Stimulated activated CD4-positive, alpha-beta T cell treated with anti-CD3 and anti-CD28 coated beads, Interleukin-12 subunit alpha, Interleukin-12 subunit beta, amount 100 ng/mL, for 48 hours (primary cell): Measurements from ENCODE around the gene OPRD1.

Source experiments
- DNase-seq, 3 donors: peaks; one replicate each; pipeline ENCODE4 v3.0.0-alpha.2; 2020; ENCODE audit warnings: low read depth in 2 of 3, low spot score in 1 of 3

OPRD1 gene

DNA sequence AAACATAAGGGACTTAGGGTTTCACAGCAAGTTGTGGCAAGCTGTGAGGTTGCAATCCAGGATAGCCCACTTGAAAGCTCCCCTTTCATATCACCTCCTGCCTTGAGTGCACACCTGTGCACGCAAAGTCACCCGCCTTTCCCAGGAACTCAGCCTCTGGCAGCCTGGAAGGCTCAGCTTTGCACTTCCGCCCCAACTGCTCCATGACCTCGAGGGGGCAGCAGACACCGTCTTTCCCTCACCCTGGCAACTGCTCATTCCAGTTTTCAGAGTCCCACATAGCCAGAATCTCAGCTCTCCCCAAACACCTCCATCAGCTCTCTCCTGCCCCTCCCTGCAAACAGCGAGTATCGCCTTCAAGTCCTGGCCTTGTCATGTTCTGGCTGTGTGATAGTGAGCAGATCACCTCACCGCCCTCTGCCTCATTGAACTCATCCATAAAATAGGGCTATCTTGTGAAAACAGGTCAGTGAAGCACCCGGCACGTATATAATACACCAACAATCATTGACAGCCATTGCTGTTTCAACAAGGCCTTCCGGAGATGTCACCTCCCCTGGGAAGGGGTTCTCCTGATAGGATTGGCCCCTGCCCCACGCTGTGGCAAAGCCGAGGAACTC is 70.1 kb downstream of the OPRD1 start:
- DNase-seq = peak; percentile 70 to 84 (median 74)

DNA sequence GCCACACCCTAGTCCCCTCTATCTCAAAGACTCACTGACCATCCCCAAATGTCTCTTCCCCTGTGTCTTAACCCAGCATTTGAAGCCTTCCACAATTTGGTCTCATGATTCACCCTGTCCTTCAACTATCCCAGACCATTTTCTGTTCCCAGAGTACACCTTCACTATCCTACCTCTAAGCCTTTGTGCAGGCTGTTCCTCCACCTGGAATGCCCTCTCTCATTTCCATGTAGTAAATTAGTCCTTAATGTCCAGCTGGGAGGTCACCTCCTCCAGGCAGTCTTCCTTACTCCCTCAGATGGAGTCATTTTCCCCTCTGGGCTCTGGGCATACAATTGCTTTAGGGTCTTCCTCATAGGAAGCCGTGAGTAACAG is 71.3 kb downstream of the OPRD1 start:
- DNase-seq = no peak

DNA sequence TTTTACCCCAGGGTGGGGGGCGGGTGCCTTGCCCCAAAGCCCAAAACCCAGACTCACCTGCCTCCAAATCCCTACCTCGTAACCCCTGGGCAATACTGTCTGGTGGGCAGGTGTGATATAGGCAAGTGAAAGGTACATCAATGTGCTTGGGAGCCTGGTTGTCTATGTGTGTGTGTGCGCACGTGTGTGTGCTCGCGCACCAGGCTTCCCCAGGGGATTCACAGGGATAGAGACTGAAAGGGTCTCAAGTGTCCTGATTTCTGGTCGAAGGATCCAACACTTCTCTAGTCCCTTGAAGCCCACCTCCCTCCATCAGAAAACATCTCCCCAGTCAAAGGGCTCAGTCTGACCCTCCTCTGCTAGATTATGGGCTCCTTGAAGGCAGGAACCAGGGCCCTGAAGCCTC is 73.5 kb downstream of the OPRD1 start:
- no peak for DNase-seq

DNA sequence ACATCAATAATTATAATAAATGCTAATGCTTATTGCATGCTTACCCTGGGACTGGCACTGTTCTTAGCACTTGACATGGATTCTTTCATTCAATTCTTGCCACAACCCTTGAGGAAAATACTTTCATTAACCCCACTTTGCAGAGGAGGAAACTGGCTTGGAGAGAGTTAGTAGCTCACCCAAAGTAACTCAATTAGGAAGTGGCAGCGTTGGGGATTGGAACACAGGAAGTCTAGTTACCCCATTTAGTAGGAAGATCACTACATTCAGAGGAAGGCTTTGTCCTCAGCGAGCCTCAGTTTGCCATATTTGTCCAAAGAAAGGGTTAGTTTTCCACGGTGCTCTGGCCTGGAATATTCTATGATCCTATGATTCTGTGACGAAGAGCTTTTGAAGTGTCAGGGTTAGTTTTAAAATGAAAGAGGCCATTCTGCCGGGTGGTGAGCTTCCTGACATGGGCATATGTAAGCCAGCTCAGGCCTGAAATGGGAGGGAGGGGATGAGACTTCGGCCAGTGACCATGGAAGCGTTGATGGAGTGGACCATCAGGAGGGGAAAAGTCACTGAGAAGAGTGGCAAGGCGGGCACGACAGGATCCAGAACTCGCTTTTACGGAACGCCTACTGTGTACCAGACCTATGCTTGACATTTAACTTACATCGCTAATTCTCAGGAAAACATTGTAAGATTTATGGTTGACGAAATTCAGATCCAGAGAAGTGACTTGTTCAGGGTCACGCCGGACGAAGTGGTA is 74.2 kb downstream of the OPRD1 start:
- no peak for DNase-seq

- peak; percentile 79 to 89 (median 83) for DNase-seq
Measured at GRCh38 chr1:28886731-28887418, 74.9 kb downstream of the OPRD1 start.

DNA sequence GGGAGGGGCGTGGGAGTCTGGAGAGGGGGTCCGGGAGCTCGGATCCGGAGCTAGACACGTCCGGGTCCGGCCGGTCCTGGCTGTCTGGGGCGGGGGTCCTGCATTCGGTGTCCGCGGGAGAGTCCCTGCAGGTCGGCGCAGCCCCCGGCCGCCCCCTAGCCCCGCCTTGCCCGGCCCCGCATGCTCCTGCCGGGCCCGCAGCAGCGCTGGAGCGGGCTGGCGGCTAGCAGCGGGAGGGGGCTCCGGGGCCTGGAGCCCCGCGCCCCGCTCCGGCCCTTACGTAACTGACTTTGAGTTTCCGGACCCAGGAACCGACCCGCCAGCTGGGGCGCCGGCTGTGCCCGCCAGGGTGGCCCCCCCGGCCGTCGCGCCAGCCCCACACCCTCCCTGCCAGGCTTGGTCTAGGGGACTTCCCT is 75.5 kb downstream of the OPRD1 start:
- no peak for DNase-seq

- DNase-seq = no peak
Measured at GRCh38 chr1:28887835-28888682, 76.1 kb downstream of the OPRD1 start.

- no peak for DNase-seq
Measured at GRCh38 chr1:28888915-28889314, 76.9 kb downstream of the OPRD1 start.

DNA sequence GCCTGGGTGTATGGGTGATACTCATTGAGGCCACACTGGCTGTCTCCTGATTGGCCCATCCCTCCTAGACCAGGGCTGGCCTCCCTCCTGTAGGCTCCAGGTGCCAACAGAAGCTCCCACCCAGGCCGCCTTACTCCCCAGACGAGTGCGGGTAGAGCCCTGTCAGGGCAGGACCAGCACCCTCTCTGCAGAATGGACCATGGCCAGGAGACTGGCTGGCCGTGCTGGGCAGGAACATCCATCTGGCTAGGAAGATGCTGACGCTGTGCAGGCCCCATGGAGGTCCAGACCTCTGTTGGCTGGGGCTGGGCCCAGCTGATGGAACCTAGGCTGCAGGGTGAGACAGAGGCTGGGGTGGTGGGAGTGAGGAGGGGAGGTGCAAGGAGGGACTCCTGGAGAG is 77.4 kb downstream of the OPRD1 start:
- DNase-seq = no peak

DNA sequence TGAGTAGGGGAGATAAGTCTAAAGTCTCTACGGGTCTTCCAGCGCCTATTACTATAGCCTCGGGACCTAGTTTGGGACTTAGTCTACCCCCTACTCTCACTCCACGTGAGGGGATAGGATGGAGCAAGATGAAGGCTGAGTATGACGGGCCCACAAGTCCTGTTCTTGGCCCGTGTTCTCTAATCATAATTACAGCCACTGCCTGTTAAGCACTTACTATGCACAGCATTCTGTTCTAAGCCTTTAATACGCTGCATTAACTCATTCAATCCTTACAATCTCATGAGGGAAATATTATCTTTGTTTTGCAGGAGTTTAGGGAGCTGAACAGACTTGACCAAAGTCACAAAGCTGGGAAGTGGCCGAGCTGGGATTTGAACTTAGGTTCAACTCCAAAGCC is 78.5 kb downstream of the OPRD1 start:
- no peak for DNase-seq

GRCh38 chr1:28890836-28891235 is 78.9 kb downstream of the OPRD1 start:
- DNase-seq = no peak

GRCh38 chr1:28891256-28891655 is 79.3 kb downstream of the OPRD1 start:
- DNase-seq = no peak

DNA sequence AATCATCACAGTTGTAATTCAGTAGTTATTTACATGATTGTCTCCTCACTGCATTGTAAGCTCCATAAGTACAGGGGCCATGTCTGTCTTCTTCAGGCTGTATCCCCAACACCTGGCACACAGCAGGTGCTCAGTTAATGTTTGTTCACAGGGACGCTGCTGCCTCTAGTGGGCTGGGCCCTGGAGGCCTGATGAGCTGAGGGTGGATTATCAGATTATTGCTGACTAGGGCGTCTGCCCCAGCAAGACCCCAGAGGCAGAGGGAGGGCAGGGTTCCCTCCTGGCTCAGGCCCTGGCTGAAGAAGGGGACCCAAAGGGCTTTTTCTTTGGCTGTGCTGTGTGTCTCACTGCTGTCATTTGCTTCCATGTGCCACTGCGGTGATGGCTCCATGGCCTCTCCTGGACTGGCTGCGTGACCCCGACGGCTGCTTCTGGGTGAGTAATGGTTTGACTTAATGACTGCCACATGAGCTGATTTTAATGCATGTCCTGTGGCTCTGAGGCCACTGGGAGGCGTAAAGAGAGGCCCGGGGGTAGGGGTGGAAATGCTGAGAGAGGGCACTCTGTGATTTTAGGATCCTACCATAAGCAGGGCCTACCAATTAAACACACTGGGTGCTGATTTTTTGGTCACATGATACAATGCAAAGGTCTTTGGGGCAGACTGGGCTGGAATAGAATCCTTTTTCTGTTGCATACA is 81.6 kb downstream of the OPRD1 start:
- DNase-seq = no peak

DNA sequence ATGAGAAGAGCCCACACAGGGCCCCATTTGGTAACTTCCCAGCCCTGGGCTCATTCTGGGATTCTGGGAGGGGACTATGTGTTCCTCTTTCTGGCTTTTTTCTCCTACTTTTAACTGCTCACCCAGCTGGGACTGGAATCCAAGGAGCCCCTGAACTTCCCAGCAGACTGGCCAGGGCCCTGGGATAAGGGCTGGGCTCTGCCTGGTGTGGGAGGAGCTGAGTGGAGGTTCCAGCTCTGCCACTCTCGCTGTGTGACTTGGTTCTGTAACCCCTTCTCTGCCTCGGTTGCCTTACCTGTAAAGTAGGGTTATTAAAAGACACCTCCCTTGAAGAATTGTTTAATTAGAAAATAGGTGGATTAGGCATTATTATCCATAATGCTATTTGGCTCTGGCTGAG is 82.8 kb downstream of the OPRD1 start:
- DNase-seq = no peak

GRCh38 chr1:28895896-28896608 is 84.1 kb downstream of the OPRD1 start:
- no peak for DNase-seq

GRCh38 chr1:28896609-28896986 is 84.6 kb downstream of the OPRD1 start:
- no peak for DNase-seq

GRCh38 chr1:28897789-28898188 is 85.8 kb downstream of the OPRD1 start:
- no peak for DNase-seq

DNA sequence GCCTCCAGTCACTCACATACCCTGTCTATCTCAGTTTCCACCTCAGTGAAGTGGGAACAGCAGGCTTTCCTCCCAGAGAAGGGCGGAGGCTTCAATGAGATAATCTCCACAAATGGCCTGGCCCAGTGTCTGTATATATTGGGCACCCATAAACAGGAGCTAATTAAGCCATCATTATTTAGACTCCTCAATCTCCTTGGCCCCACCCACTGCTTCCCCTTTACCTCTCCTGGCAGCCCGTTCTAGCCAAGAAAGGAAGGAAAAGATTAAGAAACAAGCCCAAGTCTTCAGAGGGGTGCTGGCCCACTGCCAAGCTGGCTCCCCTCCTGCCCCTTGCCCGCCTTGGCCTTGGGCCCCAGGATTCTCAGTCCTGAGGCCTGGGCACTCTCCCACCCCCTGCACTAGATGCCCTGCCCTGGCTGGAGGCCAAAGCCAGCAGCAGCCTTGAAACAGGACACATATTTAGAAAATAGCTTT is 86.5 kb downstream of the OPRD1 start:
- no peak for DNase-seq

- DNase-seq = no peak
Measured at GRCh38 chr1:28899267-28899666, 87.3 kb downstream of the OPRD1 start.

DNA sequence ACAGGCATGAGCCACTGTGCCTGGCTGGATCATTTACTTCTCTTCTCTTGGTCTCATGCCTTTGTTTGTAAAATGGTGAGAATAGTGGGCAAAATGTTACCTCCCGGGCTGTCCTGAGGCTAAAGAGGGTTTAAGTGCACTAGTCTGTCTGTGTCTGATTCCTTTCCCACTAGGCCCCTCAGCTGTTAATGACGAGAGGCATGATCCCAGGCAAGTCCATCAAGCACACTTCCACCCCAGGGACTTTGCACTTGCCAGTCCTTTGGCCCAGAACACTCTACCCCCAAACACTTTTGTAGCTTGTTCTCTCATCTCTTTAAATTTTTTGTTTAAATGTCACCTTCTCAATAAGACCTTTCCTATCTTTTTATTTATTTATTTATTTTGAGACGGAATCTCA is 88.6 kb downstream of the OPRD1 start:
- no peak for DNase-seq
